H1 (cell line): ENCODE results near the gene POLR3A. TPM values are rescaled to one million over a fixed set of nuclear protein-coding genes. Genes with fewer than 3 reads are reported as not detected.

Source experiments
- BRCA1 ChIP-seq: IDR thresholded peaks from 2 replicates; pipeline ENCODE4 v1.6.1; 2012; ENCODE audit warnings: low read depth, low read length, improper control_type of control experiment
- EP300 ChIP-seq, 2 experiments: IDR thresholded peaks; 1 replicate in 1 of 2; 2 replicates in 1 of 2; pipeline ENCODE4 v1.6.1; 2011 to 2012; ENCODE audit warnings: low read depth in 2 of 2, low read length in 2 of 2, mild to moderate bottlenecking in 2 of 2, borderline replicate concordance in 1 of 2, inconsistent platforms in 1 of 2, moderate library complexity in 1 of 2
- NANOG ChIP-seq: IDR thresholded peaks from 2 replicates; pipeline ENCODE4 v1.6.1; 2011; ENCODE audit warnings: low read length, low read depth, mild to moderate bottlenecking, inconsistent platforms; ENCODE audit not compliant: insufficient read depth, poor library complexity, severe bottlenecking
- RXRA ChIP-seq: IDR thresholded peaks from 2 replicates; pipeline ENCODE4 v1.6.1; 2011; ENCODE audit warnings: low read depth, mild to moderate bottlenecking, low read length, moderate library complexity; ENCODE audit not compliant: insufficient read depth
- TAF1 ChIP-seq: IDR thresholded peaks from 2 replicates; pipeline ENCODE4 v1.6.1; 2011; ENCODE audit warnings: mild to moderate bottlenecking, low read depth, low read length
- polyA plus RNA-seq, 7 experiments: library from polyadenylated mRNA; depleted of rRNA in 3 of 7; stranded (reverse) in 5 of 7; unstranded in 2 of 7; fragments of >200 nt in 5 of 7; fragments of 200-250 nt in 2 of 7; gene quantifications; 1 replicate in 5 of 7; 2 replicates in 1 of 7; 4 replicates in 1 of 7; pipeline versions ENCODE4 v1.2.1 to v1.2.3, GENCODE V29; 2011 to 2013; ENCODE audit warnings: missing spikeins in 2 of 7, mixed read lengths in 2 of 7
- total RNA-seq: library from RNA; stranded (reverse); fragmentation: NEBNext Ultra II Directional; extraction: Animal tissue kit (Norgen Biotek cat#: 25700); gene quantifications from 2 replicates; pipeline ENCODE4 v1.2.1, GENCODE V29; 2021

Gene POLR3A
- total and polyA plus RNA-seq, 2 of the 8 experiments (the other 6 are each of a cell fraction or from before 2014, with no cell fraction given) = 11.3 to 38.6 TPM

GRCh38 chr10:77920495-77920894 is 108.8 kb downstream of the POLR3A start (continued):
- TF ChIP-seq EP300 (IDR thresholded peaks at IDR 0.05; ENCODE audit: borderline replicate concordance in 1 of 2, low read depth in 2 of 2, low read length in 2 of 2) = no peak
- TF ChIP-seq RXRA = no peak
- no peak for TF ChIP-seq TAF1
- TF ChIP-seq NANOG = no peak
- TF ChIP-seq BRCA1 = no peak
